C4-2B (cell line): ENCODE results near the gene TTC21B.

Source experiments
- ZFX ChIP-seq: fragments of 450-650 bp; IDR thresholded peaks from 2 replicates; pipeline ENCODE4 v1.6.1; 2017
- TF ChIP-seq, protein P1 (sequence below): fragments of 450-650 bp; conservative IDR thresholded peaks from 2 replicates; pipeline ENCODE4 v1.5.1; 2017; ENCODE audit warnings: mild to moderate bottlenecking

DNA sequence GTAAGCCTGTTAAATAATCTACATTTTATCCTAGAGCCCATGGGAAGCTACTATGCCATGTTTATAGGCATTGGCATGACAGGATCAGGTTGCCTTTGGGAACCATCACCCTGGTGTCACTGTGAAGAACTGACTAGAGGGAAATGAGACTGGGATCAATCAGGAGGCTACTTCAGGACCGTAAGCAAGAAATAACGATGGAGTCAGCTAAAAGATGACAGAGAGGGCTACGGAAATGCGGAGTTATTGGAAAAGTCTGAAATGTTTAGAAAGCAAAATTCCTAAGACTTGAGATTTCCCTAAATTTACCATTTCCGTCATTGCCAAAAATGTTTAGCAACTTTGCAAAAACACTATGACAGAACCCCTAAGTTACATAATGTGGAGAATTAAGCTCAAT lies 50.2 kb downstream of the TTC21B start:
- TF ChIP-seq, protein P1, sequence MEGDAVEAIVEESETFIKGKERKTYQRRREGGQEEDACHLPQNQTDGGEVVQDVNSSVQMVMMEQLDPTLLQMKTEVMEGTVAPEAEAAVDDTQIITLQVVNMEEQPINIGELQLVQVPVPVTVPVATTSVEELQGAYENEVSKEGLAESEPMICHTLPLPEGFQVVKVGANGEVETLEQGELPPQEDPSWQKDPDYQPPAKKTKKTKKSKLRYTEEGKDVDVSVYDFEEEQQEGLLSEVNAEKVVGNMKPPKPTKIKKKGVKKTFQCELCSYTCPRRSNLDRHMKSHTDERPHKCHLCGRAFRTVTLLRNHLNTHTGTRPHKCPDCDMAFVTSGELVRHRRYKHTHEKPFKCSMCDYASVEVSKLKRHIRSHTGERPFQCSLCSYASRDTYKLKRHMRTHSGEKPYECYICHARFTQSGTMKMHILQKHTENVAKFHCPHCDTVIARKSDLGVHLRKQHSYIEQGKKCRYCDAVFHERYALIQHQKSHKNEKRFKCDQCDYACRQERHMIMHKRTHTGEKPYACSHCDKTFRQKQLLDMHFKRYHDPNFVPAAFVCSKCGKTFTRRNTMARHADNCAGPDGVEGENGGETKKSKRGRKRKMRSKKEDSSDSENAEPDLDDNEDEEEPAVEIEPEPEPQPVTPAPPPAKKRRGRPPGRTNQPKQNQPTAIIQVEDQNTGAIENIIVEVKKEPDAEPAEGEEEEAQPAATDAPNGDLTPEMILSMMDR: no peak
- no peak for TF ChIP-seq ZFX
